A673 (cell line): ENCODE data around the gene CNOT8.

Source experiments
- CTCF ChIP-seq: fragments of 300-800, 200-600 bp; sonication (generic); conservative IDR thresholded peaks from 2 replicates; pipeline ENCODE4 v1.5.1; 2017; ENCODE audit warnings: low read depth, mild to moderate bottlenecking, antibody characterized with exemption, low read length, moderate library complexity, mixed read lengths
- EZH2 ChIP-seq: fragments of 200-600 bp; sonication (generic); IDR thresholded peaks from 2 replicates; pipeline ENCODE4 v1.6.1; 2017; ENCODE audit warnings: borderline replicate concordance, low read depth, mild to moderate bottlenecking, mixed read lengths, antibody characterized with exemption, low read length; ENCODE audit not compliant: poor library complexity, severe bottlenecking

- no peak for TF ChIP-seq CTCF
- no peak for TF ChIP-seq EZH2
Observed at GRCh38 chr5:154871734-154872133, 13.3 kb downstream of the CNOT8 start.
